ENCODE data around the gene KAT6B. TPM values are rescaled to one million over a fixed set of nuclear protein-coding genes. Genes with fewer than 3 reads are reported as not detected.

KAT6B gene
- total RNA-seq, 1 donor from 2014 or later, result 304 TPM

- no peak for DNase-seq
These were observed 244.6 kb downstream of the KAT6B start for GRCh38 chr10:75070961-75071428.

GRCh38 chr10:75071756-75072155, 245.4 kb downstream of the KAT6B start:
- DNase-seq, result no peak

- DNase-seq, result no peak
These were observed 246.3 kb downstream of the KAT6B start for GRCh38 chr10:75072727-75073126.

GRCh38 chr10:75073442-75073841, 247.0 kb downstream of the KAT6B start:
- DNase-seq, result no peak

GRCh38 chr10:75074711-75075445, 248.5 kb downstream of the KAT6B start:
- DNase-seq, result no peak

GRCh38 chr10:75076348-75076747, 249.9 kb downstream of the KAT6B start:
- DNase-seq, result no peak

- DNase-seq, result no peak
These were observed 253.2 kb downstream of the KAT6B start for GRCh38 chr10:75079436-75080083.

GRCh38 chr10:75080554-75080953, 254.2 kb downstream of the KAT6B start:
- DNase-seq, result no peak

- no peak for DNase-seq
These were observed 255.0 kb downstream of the KAT6B start for GRCh38 chr10:75081379-75081778.

All from occipital lobe (tissue), 2 donors.